Neural cell (in vitro differentiated cells): ENCODE results near the gene EYA4. TPM values are rescaled to one million over a fixed set of nuclear protein-coding genes. Genes with fewer than 3 reads are reported as not detected.
"Not testable (repeated sequence)": the region's sequence is repeated elsewhere in the genome, so short reads cannot be mapped to it uniquely, and the experiment has no call there.

Experiments
- H2AFZ ChIP-seq: fragments of 200-600, 300-800 bp; sonication (generic), shearing (Covaris generic); 2 replicates; pipeline ENCODE4 v1.6.0; 2014; ENCODE audit warnings: low read depth, mild to moderate bottlenecking, antibody characterized with exemption, low read length, moderate library complexity
- H3F3A ChIP-seq: fragments of 200-600 bp; shearing (Covaris generic); 2 replicates; pipeline ENCODE4 v1.6.1; 2016; ENCODE audit warnings: mild to moderate bottlenecking, moderate library complexity, mixed read lengths, antibody characterized with exemption, low read length; ENCODE audit not compliant: insufficient read depth, poor library complexity, severe bottlenecking
- H3K27ac ChIP-seq: fragments of 200-600, 300-800 bp; sonication (generic), shearing (Covaris generic); 2 replicates; pipeline ENCODE4 v1.5.1; 2014; ENCODE audit warnings: mild to moderate bottlenecking, low read length, moderate library complexity
- H3K27me3 ChIP-seq: fragments of 300-800, 200-600 bp; sonication (generic), shearing (Covaris generic); 2 replicates; pipeline ENCODE4 v1.6.0; 2014; ENCODE audit warnings: mild to moderate bottlenecking, low read depth, low read length, moderate library complexity; ENCODE audit not compliant: insufficient read depth
- H3K36me3 ChIP-seq: fragments of 300-800, 200-600 bp; sonication (generic), shearing (Covaris generic); 2 replicates; pipeline ENCODE4 v1.5.1; 2014; ENCODE audit warnings: mild to moderate bottlenecking, antibody characterized with exemption, low read length, moderate library complexity; ENCODE audit not compliant: insufficient read depth
- H3K4me2 ChIP-seq: fragments of 300-800, 200-600 bp; sonication (generic), shearing (Covaris generic); 2 replicates; pipeline ENCODE4 v1.6.0; 2014; ENCODE audit warnings: mild to moderate bottlenecking, low read length
- H3K4me3 ChIP-seq: fragments of 300-800, 200-600 bp; sonication (generic), shearing (Covaris generic); 2 replicates; pipeline ENCODE4 v1.5.1; 2014; ENCODE audit warnings: mild to moderate bottlenecking, low read length, moderate library complexity
- H3K79me2 ChIP-seq: fragments of 200-600 bp; shearing (Covaris generic); replicated peaks from 2 replicates; pipeline ENCODE4 v1.6.0; 2014; ENCODE audit warnings: mild to moderate bottlenecking, low read length, moderate library complexity; ENCODE audit not compliant: insufficient read depth
- H3K9ac ChIP-seq: fragments of 300-800, 200-600 bp; sonication (generic), shearing (Covaris generic); 2 replicates; pipeline ENCODE4 v1.6.1; 2016; ENCODE audit warnings: mild to moderate bottlenecking, low read length, mixed read lengths
- H3K9me2 ChIP-seq: fragments of 200-600 bp; shearing (Covaris generic); 2 replicates; pipeline ENCODE4 v1.6.1; 2016; ENCODE audit warnings: mild to moderate bottlenecking, low read length, mixed read lengths; ENCODE audit not compliant: insufficient read depth
- H3K9me3 ChIP-seq: fragments of 200-600, 300-800 bp; sonication (generic), shearing (Covaris generic); 2 replicates; pipeline ENCODE4 v1.6.1; 2016; ENCODE audit warnings: mild to moderate bottlenecking, mixed run types, low read length, moderate library complexity, mixed read lengths
- H4K20me1 ChIP-seq: fragments of 200-600 bp; shearing (Covaris generic); 2 replicates; pipeline ENCODE4 v1.6.1; 2016; ENCODE audit warnings: mild to moderate bottlenecking, mixed run types; ENCODE audit not compliant: insufficient read depth
- MXI1 ChIP-seq: fragments of 450-650 bp; conservative IDR thresholded peaks from 2 replicates; pipeline ENCODE4 v1.6.1; 2014; ENCODE audit warnings: antibody characterized with exemption, mild to moderate bottlenecking; ENCODE audit not compliant: poor library complexity, severe bottlenecking
- POLR2AphosphoS5 ChIP-seq: IDR thresholded peaks from 2 replicates; pipeline ENCODE4 v1.6.1; 2012
- polyA plus RNA-seq: library from polyadenylated mRNA; depleted of rRNA; stranded (reverse); fragments of >200 nt; gene quantifications from 2 replicates; pipeline ENCODE4 v1.2.3, GENCODE V29; 2014
- TF ChIP-seq, protein P1 (sequence below): fragments of 450-650 bp; IDR thresholded peaks from 2 replicates; pipeline ENCODE4 v1.5.1; 2014; ENCODE audit warnings: antibody characterized with exemption, mild to moderate bottlenecking, moderate library complexity; ENCODE audit not compliant: poor library complexity, severe bottlenecking
- TF ChIP-seq, protein P2 (sequence below): IDR thresholded peaks from 2 replicates; pipeline ENCODE4 v1.6.1; 2012; ENCODE audit warnings: borderline replicate concordance

EYA4 gene
- polyA plus RNA-seq, 1 donor from 2014 or later: 2.6 TPM

DNA sequence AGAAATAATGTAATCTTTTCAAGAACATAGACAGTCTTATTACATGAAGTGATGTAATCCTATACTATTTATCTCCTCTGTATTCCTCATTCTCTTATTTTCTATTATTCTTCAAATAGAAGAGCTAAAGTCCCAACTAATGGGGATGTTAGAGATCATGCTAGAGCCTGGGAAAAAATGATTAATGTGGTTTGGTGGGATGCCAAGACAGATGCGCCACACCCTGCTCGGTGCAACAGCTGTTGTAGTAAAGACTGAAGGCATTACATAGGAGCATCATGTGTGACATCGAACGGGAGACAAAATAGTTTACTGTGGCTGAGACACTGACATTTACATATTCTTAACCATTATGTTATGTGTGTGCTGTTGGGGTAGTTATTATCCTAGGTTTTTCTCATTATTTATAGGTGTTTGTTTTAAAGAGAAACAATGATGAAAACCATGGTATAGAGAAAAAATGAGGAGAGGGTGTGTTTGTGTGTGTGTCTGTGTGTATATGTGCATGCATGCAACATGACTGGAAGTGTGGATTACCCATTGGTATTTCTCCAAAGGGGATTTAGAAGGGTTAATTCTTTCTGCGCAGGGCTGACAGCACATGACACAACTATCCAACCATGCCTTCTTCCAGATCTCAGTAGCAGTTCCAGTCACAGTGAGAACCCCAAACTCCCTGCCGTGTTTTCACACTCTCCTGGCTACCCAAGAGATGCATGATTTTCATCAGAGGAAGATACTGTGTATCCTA lies 155.3 kb downstream of the EYA4 start:
- Histone ChIP-seq H3K9me2 (no peaks in the 10 kb centered on the region), H3K9ac (no peak overlapping the region), H3K27me3 (no peaks in the 10 kb centered on the region), H3K36me3 (no peaks in the 10 kb centered on the region), H3K27ac (peak overlapping the region; percentile 12), H3K9me3 (no peaks in the 10 kb centered on the region), H4K20me1 (no peaks in the 10 kb centered on the region), H3K4me3 (no peak overlapping the region), H2AFZ (no peak overlapping the region), H3K4me2 (no peak overlapping the region), H3F3A (no peaks in the 10 kb centered on the region), H3K79me2 (no peaks in the 10 kb centered on the region)
- TF ChIP-seq, protein P1, sequence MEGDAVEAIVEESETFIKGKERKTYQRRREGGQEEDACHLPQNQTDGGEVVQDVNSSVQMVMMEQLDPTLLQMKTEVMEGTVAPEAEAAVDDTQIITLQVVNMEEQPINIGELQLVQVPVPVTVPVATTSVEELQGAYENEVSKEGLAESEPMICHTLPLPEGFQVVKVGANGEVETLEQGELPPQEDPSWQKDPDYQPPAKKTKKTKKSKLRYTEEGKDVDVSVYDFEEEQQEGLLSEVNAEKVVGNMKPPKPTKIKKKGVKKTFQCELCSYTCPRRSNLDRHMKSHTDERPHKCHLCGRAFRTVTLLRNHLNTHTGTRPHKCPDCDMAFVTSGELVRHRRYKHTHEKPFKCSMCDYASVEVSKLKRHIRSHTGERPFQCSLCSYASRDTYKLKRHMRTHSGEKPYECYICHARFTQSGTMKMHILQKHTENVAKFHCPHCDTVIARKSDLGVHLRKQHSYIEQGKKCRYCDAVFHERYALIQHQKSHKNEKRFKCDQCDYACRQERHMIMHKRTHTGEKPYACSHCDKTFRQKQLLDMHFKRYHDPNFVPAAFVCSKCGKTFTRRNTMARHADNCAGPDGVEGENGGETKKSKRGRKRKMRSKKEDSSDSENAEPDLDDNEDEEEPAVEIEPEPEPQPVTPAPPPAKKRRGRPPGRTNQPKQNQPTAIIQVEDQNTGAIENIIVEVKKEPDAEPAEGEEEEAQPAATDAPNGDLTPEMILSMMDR: no peak
- no peak for TF ChIP-seq POLR2AphosphoS5
- TF ChIP-seq, protein P2, sequence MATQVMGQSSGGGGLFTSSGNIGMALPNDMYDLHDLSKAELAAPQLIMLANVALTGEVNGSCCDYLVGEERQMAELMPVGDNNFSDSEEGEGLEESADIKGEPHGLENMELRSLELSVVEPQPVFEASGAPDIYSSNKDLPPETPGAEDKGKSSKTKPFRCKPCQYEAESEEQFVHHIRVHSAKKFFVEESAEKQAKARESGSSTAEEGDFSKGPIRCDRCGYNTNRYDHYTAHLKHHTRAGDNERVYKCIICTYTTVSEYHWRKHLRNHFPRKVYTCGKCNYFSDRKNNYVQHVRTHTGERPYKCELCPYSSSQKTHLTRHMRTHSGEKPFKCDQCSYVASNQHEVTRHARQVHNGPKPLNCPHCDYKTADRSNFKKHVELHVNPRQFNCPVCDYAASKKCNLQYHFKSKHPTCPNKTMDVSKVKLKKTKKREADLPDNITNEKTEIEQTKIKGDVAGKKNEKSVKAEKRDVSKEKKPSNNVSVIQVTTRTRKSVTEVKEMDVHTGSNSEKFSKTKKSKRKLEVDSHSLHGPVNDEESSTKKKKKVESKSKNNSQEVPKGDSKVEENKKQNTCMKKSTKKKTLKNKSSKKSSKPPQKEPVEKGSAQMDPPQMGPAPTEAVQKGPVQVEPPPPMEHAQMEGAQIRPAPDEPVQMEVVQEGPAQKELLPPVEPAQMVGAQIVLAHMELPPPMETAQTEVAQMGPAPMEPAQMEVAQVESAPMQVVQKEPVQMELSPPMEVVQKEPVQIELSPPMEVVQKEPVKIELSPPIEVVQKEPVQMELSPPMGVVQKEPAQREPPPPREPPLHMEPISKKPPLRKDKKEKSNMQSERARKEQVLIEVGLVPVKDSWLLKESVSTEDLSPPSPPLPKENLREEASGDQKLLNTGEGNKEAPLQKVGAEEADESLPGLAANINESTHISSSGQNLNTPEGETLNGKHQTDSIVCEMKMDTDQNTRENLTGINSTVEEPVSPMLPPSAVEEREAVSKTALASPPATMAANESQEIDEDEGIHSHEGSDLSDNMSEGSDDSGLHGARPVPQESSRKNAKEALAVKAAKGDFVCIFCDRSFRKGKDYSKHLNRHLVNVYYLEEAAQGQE: no peak

DNA sequence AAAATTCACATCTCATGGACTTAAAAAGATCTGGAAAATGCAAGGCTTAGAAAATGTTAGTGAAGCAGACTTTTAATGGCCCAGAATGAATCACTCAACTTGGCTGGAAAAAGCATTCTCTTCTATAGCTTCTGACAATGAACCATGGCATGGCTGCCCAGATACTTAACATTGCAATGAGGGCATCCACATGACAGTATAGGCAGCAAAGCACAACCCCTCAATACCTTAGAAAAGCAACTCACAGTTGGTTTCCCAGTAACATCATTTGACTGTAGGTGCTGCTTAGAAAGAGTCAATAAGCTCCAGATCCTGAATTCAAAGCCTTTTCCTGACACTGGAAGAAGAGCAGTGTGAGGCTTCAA lies 155.8 kb downstream of the EYA4 start:
- no peaks in the 10 kb centered on the region for H3K27me3 ChIP-seq
- H3F3A ChIP-seq: no peaks in the 10 kb centered on the region
- TF ChIP-seq MXI1: no peak
- no peak overlapping the region for H3K27ac ChIP-seq
- no peak overlapping the region for H3K4me2 ChIP-seq
- no peaks in the 10 kb centered on the region for H3K9me2 ChIP-seq
- no peak overlapping the region for H2AFZ ChIP-seq
- no peak overlapping the region for H3K4me3 ChIP-seq
- H3K9ac ChIP-seq: no peak overlapping the region
- no peaks in the 10 kb centered on the region for H3K36me3 ChIP-seq
- H3K9me3 ChIP-seq: no peaks in the 10 kb centered on the region
- no peaks in the 10 kb centered on the region for H3K79me2 ChIP-seq
- H4K20me1 ChIP-seq: no peaks in the 10 kb centered on the region

DNA sequence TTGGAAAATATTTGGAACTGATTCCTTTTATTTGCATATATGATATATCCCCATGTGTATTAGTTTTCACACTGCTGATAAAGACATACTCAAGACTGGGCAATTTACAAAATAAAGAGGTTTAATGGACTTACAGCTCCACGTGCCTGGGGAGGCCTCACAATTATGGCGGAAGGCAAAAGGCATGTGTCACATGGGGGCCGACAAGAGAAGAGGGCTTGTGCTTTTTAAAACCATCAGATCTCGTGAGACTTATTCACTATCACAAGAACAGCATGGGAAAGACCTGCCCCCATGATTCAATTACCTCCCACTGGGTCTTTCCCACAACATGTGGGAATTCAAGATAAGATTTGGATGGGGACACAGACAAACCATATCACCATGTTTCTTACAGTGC lies 156.4 kb downstream of the EYA4 start:
- H3K4me3 ChIP-seq, H3K27me3 ChIP-seq, H3K27ac ChIP-seq, H3K4me2 ChIP-seq, H3K9ac ChIP-seq, H2AFZ ChIP-seq, H4K20me1 ChIP-seq, H3K36me3 ChIP-seq, H3K9me3 ChIP-seq, H3K9me2 ChIP-seq, H3F3A ChIP-seq, H3K79me2 ChIP-seq: not testable (repeated sequence)
